Neural progenitor cell (in vitro differentiated cells): ENCODE results near the gene SH3PXD2B. TPM values are rescaled to one million over a fixed set of nuclear protein-coding genes. Genes with fewer than 3 reads are reported as not detected.
A peak's percentile ranks its signal among the peaks of the same experiment; 100 is the strongest.

ENCODE experiments used
- DNase-seq: peaks from one replicate; pipeline ENCODE4 v3.0.0-alpha.2; 2016; ENCODE audit warnings: low spot score
- H2AFZ ChIP-seq: fragments of 200-600 bp; sonication (generic); replicated peaks from 2 replicates; pipeline ENCODE4 v1.6.1; 2016; ENCODE audit warnings: antibody characterized with exemption
- H3F3A ChIP-seq: fragments of 200-600 bp; sonication (generic); 2 replicates; pipeline ENCODE4 v1.6.1; 2016; ENCODE audit warnings: antibody characterized with exemption, low read depth
- H3K27ac ChIP-seq: fragments of 200-600 bp; sonication (generic); 2 replicates; pipeline ENCODE4 v1.5.1; 2016; ENCODE audit warnings: mild to moderate bottlenecking
- H3K27me3 ChIP-seq: fragments of 200-600 bp; sonication (generic); 2 replicates; pipeline ENCODE4 v1.6.1; 2016; ENCODE audit warnings: mild to moderate bottlenecking, moderate library complexity
- H3K36me3 ChIP-seq: fragments of 200-600 bp; sonication (generic); 2 replicates; pipeline ENCODE4 v1.5.1; 2016
- H3K4me1 ChIP-seq: fragments of 200-600 bp; sonication (generic); 2 replicates; pipeline ENCODE4 v1.6.1; 2016; ENCODE audit warnings: mixed run types
- H3K4me2 ChIP-seq: fragments of 200-600 bp; sonication (generic); 2 replicates; pipeline ENCODE4 v1.6.1; 2016
- H3K4me3 ChIP-seq: fragments of 200-600 bp; sonication (generic); 2 replicates; pipeline ENCODE4 v1.5.1; 2016
- H3K79me2 ChIP-seq: fragments of 200-600 bp; sonication (generic); 2 replicates; pipeline ENCODE4 v1.6.1; 2016; ENCODE audit warnings: low read depth
- H3K9ac ChIP-seq: fragments of 200-600 bp; sonication (generic); 2 replicates; pipeline ENCODE4 v1.6.1; 2016
- H3K9me3 ChIP-seq: fragments of 200-600 bp; sonication (generic); 2 replicates; pipeline ENCODE4 v1.5.1; 2016; ENCODE audit warnings: low read depth
- H4K20me1 ChIP-seq: fragments of 200-600 bp; sonication (generic); 2 replicates; pipeline ENCODE4 v1.6.1; 2016; ENCODE audit warnings: low read depth
- H3K27ac Mint-ChIP-seq: 3 replicates; pipeline ENCODE4 v1.8.0; 2021; ENCODE audit warnings: mixed read lengths
- H3K27me3 Mint-ChIP-seq: 2 replicates; pipeline ENCODE4 v1.8.0; 2022; ENCODE audit warnings: low read depth, mild to moderate bottlenecking, inconsistent platforms, moderate library complexity, mixed read lengths; ENCODE audit not compliant: insufficient read depth
- H3K36me3 Mint-ChIP-seq: 3 replicates; pipeline ENCODE4 v1.8.0; 2021; ENCODE audit warnings: mixed read lengths
- H3K4me1 Mint-ChIP-seq: 3 replicates; pipeline ENCODE4 v1.8.0; 2021; ENCODE audit warnings: mixed read lengths
- H3K4me3 Mint-ChIP-seq: 3 replicates; pipeline ENCODE4 v1.8.0; 2021; ENCODE audit warnings: mild to moderate bottlenecking, moderate library complexity, mixed read lengths
- H3K9me3 Mint-ChIP-seq: 3 replicates; pipeline ENCODE4 v1.8.0; 2020; ENCODE audit warnings: mixed read lengths
- EZH2 ChIP-seq: fragments of 200-600 bp; sonication (generic); IDR thresholded peaks from 2 replicates; pipeline ENCODE4 v1.6.1; 2017; ENCODE audit warnings: antibody characterized with exemption, mild to moderate bottlenecking, moderate library complexity
- EZH2phosphoT487 ChIP-seq: fragments of 200-600 bp; sonication (generic); IDR thresholded peaks from 2 replicates; pipeline ENCODE4 v1.6.1; 2017; ENCODE audit warnings: antibody characterized with exemption
- total RNA-seq: library from RNA; depleted of rRNA; stranded (reverse); fragments of >200 nt; gene quantifications from 2 replicates; pipeline ENCODE4 v1.2.3, GENCODE V29; 2015; ENCODE audit warnings: low replicate concordance
- TF ChIP-seq, protein P1 (sequence below): fragments of 200-600 bp; sonication (generic); IDR thresholded peaks from 2 replicates; pipeline ENCODE4 v1.5.1; 2017; ENCODE audit warnings: antibody characterized with exemption, mild to moderate bottlenecking

The SH3PXD2B gene
- total RNA-seq, 1 donor from 2014 or later, result 27.3 TPM

DNA sequence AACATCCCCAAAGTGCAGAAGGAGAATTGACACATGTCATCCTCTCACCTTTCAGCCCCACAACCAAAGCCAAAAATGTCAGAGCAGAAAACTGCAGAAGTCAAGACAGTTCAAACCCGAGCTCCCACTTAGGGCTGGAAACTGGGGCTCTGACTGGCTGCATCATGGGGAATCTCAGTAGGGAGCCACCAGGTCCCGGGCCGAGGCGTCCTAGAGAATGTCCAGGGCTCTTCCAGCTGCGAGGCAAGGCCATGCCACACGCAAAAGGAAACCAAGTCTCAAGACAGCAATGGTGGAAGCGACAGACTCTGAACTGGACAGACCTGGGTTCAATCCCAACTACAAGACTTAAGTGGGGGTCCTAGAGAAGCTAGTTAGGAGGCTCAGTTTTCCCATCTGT is 13.8 kb downstream of the SH3PXD2B start:
- H3F3A ChIP-seq, result no peaks in the 10 kb centered on the region
- Mint-ChIP-seq H3K27me3 (peaks cover 5% of the 10 kb centered on the region), H3K27ac (peak overlapping the region; percentile 57), H3K4me1 (peaks cover 24% of the 10 kb centered on the region), H3K36me3 (peaks cover 7% of the 10 kb centered on the region), H3K9me3 (no peaks in the 10 kb centered on the region), H3K4me3 (no peak overlapping the region)
- H3K9me3 ChIP-seq, result no peaks in the 10 kb centered on the region
- H2AFZ ChIP-seq, result no peak overlapping the region
- DNase-seq, result no peak
- H3K79me2 ChIP-seq, result peaks cover 89% of the 10 kb centered on the region
- H3K4me2 ChIP-seq, result no peak overlapping the region
- no peak overlapping the region for H3K9ac ChIP-seq
- H3K27ac ChIP-seq, result no peak overlapping the region
- no peaks in the 10 kb centered on the region for H3K27me3 ChIP-seq
- peaks cover 99% of the 10 kb centered on the region for H4K20me1 ChIP-seq
- TF ChIP-seq, protein P1, sequence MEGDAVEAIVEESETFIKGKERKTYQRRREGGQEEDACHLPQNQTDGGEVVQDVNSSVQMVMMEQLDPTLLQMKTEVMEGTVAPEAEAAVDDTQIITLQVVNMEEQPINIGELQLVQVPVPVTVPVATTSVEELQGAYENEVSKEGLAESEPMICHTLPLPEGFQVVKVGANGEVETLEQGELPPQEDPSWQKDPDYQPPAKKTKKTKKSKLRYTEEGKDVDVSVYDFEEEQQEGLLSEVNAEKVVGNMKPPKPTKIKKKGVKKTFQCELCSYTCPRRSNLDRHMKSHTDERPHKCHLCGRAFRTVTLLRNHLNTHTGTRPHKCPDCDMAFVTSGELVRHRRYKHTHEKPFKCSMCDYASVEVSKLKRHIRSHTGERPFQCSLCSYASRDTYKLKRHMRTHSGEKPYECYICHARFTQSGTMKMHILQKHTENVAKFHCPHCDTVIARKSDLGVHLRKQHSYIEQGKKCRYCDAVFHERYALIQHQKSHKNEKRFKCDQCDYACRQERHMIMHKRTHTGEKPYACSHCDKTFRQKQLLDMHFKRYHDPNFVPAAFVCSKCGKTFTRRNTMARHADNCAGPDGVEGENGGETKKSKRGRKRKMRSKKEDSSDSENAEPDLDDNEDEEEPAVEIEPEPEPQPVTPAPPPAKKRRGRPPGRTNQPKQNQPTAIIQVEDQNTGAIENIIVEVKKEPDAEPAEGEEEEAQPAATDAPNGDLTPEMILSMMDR, result no peak
- no peak for TF ChIP-seq EZH2
- no peak for TF ChIP-seq EZH2phosphoT487
- no peaks in the 10 kb centered on the region for H3K36me3 ChIP-seq
- H3K4me3 ChIP-seq, result no peak overlapping the region
- no peaks in the 10 kb centered on the region for H3K4me1 ChIP-seq

DNA sequence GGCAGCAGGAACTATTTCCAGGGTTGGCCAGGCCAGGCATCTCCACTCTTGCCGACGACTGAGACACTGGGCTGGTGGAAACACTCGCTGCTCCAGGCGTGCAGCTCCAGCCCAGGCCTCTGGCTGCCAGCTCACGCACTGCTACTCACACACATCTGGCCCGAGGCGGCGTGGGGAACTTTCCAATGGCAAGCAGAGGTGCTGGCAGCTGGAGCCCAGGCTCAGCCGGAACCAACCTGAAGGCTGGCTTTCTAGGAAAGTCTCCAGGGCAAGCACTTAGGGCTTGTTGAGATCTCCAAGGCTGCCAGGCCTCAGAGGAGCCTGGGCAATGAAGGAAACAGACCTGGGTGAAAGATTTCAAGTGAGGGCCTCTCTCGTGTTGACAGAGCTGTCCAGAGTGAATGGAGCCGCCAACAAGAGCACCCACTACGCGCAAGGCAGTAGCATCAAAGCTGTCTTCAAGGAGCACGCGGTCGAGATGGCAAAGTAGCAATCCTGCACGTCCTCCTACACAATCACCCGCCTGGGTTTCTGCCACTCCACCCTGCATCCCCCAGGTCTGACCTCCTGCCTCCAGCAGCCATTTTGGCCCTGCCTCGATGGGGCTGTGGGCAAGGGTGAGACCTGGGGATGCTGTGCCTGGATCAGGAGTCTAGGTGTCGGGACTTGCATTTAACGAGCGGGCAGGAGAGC is 14.4 kb downstream of the SH3PXD2B start:
- peaks cover 6% of the 10 kb centered on the region for H3K4me1 ChIP-seq
- Mint-ChIP-seq H3K27ac (peak overlapping the region; percentile 57), H3K4me3 (no peak overlapping the region), H3K27me3 (peaks cover 5% of the 10 kb centered on the region), H3K36me3 (peaks cover 7% of the 10 kb centered on the region), H3K4me1 (peaks cover 22% of the 10 kb centered on the region), H3K9me3 (no peaks in the 10 kb centered on the region)
- no peak for DNase-seq
- H3F3A ChIP-seq, result no peaks in the 10 kb centered on the region
- peaks cover 91% of the 10 kb centered on the region for H3K79me2 ChIP-seq
- no peak overlapping the region for H2AFZ ChIP-seq
- TF ChIP-seq EZH2phosphoT487, result no peak
- no peaks in the 10 kb centered on the region for H3K9me3 ChIP-seq
- no peak overlapping the region for H3K27ac ChIP-seq
- H3K4me2 ChIP-seq, result no peak overlapping the region
- H3K9ac ChIP-seq, result no peak overlapping the region
- no peaks in the 10 kb centered on the region for H3K36me3 ChIP-seq
- no peaks in the 10 kb centered on the region for H3K27me3 ChIP-seq
- H3K4me3 ChIP-seq, result no peak overlapping the region
- peaks cover 99% of the 10 kb centered on the region for H4K20me1 ChIP-seq

DNA sequence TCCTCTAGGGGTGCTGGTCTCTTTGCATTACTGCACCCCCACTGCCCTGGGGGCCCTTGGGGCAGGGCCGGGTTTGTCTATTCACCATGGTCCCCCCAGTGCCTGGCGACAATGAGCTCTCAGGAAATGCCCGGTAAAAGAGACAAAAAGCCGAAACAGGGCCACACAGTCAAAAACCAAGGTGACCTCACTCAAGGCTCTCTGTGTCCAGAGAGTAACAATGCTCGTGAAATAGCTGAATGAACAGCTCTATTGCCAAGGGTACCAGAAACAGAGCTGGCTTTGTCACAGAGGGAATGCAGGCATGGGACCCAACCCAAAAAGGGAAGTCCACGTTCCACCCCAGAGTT is 16.0 kb downstream of the SH3PXD2B start:
- peak overlapping the region; percentile 93 for H3K27ac Mint-ChIP-seq
- H3K27me3 Mint-ChIP-seq, result peaks cover 5% of the 10 kb centered on the region
- H2AFZ ChIP-seq, result no peak overlapping the region
- no peak overlapping the region for H3K27ac ChIP-seq
- no peak overlapping the region for H3K9ac ChIP-seq
- no peaks in the 10 kb centered on the region for H3K27me3 ChIP-seq
- no peaks in the 10 kb centered on the region for H3K9me3 ChIP-seq
- peaks cover 99% of the 10 kb centered on the region for H4K20me1 ChIP-seq
- H3F3A ChIP-seq, result no peaks in the 10 kb centered on the region
- H3K4me1 Mint-ChIP-seq, result peaks cover 17% of the 10 kb centered on the region
- no peaks in the 10 kb centered on the region for H3K9me3 Mint-ChIP-seq
- peaks cover 7% of the 10 kb centered on the region for H3K4me1 ChIP-seq
- H3K4me3 Mint-ChIP-seq, result no peak overlapping the region
- H3K36me3 ChIP-seq, result no peaks in the 10 kb centered on the region
- no peak for TF ChIP-seq EZH2
- TF ChIP-seq, protein P1, result no peak
- TF ChIP-seq EZH2phosphoT487, result no peak
- H3K79me2 ChIP-seq, result peaks cover 91% of the 10 kb centered on the region
- H3K4me3 ChIP-seq, result no peak overlapping the region
- no peak for DNase-seq
- H3K4me2 ChIP-seq, result no peak overlapping the region
- peaks cover 6% of the 10 kb centered on the region for H3K36me3 Mint-ChIP-seq
